OCI-LY3 (cell line): Measurements from ENCODE around the gene DRD2.

Source experiments
- H2AFZ ChIP-seq: fragments of 200-600, 300-600 bp; shearing (Covaris generic); 2 replicates; pipeline ENCODE4 v1.6.0; 2014; ENCODE audit warnings: antibody characterized with exemption, low read depth, low read length
- H3K27ac ChIP-seq: fragments of 200-600, 300-600 bp; sonication (generic); 2 replicates; pipeline ENCODE4 v1.5.1; 2014; ENCODE audit warnings: mild to moderate bottlenecking, low read length, moderate library complexity, mixed read lengths
- H3K27me3 ChIP-seq: fragments of 200-600, 300-600 bp; sonication (generic); 2 replicates; pipeline ENCODE4 v1.6.1; 2014; ENCODE audit warnings: low read depth, low read length, mixed read lengths
- H3K36me3 ChIP-seq: fragments of 200-600, 300-600 bp; sonication (generic); replicated peaks from 2 replicates; pipeline ENCODE3; 2014; ENCODE audit warnings: low read depth, low read length, mixed read lengths
- H3K4me1 ChIP-seq: fragments of 300-600, 200-600 bp; sonication (generic); 2 replicates; pipeline ENCODE4 v1.6.1; 2014; ENCODE audit warnings: low read length, mixed read lengths
- H3K4me2 ChIP-seq: fragments of 200-600, 300-600 bp; sonication (generic); 2 replicates; pipeline ENCODE4 v1.6.1; 2014; ENCODE audit warnings: low read length, mixed read lengths
- H3K4me3 ChIP-seq: fragments of 300-600, 200-600 bp; sonication (generic); 2 replicates; pipeline ENCODE4 v1.5.1; 2014; ENCODE audit warnings: antibody characterized with exemption, mild to moderate bottlenecking, low read length, moderate library complexity
- H3K79me2 ChIP-seq: fragments of 300-600, 200-600 bp; shearing (Covaris generic); 2 replicates; pipeline ENCODE4 v1.6.1; 2014; ENCODE audit warnings: mild to moderate bottlenecking, low read length, mixed read lengths
- H3K9ac ChIP-seq: fragments of 300-600, 200-600 bp; shearing (Covaris generic); 2 replicates; pipeline ENCODE4 v1.6.0; 2014; ENCODE audit warnings: mild to moderate bottlenecking, low read length, moderate library complexity
- H3K9me3 ChIP-seq: fragments of 200-600, 300-600 bp; shearing (Covaris generic); 2 replicates; pipeline ENCODE4 v1.6.1; 2014; ENCODE audit warnings: low read length, mixed read lengths; ENCODE audit not compliant: insufficient read depth
- H4K20me1 ChIP-seq: fragments of 200-600, 300-600 bp; sonication (generic); 2 replicates; pipeline ENCODE4 v1.6.1; 2016; ENCODE audit warnings: low read length, mixed read lengths; ENCODE audit not compliant: insufficient read depth
- EZH2phosphoT487 ChIP-seq: fragments of 200-600 bp; shearing (Covaris generic); IDR thresholded peaks from 2 replicates; pipeline ENCODE4 v1.6.1; 2018; ENCODE audit warnings: antibody characterized with exemption, mixed run types, low read depth
- TF ChIP-seq, protein P1 (sequence below): fragments of 200-600, 300-600 bp; sonication (generic); IDR thresholded peaks from 2 replicates; pipeline ENCODE4 v1.5.1; 2014; ENCODE audit warnings: antibody characterized with exemption, low read length, low read depth

DRD2 gene

DNA sequence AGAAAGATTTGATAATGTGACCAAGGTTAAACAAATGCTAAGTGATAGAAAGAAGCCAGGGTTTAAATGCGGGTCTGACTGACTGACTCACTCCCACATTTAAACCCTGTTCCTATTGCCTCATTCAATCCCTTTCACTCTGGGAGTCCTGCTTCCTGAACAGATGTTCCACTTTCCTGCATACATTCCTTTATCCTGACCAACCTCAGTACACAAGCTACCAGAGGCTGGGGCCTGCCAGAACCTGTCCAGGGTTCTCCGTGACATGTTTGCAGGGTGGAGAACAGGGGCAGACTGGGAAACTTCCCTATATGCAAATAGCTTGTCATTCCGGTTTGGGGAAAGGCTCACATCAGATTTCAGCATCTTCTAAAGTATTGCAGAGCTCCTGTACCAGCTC is 90.6 kb downstream of the DRD2 start:
- H3K79me2 ChIP-seq = no peaks in the 10 kb centered on the region
- H4K20me1 ChIP-seq = no peaks in the 10 kb centered on the region
- no peak overlapping the region for H2AFZ ChIP-seq
- TF ChIP-seq EZH2phosphoT487 = no peak
- TF ChIP-seq, protein P1, sequence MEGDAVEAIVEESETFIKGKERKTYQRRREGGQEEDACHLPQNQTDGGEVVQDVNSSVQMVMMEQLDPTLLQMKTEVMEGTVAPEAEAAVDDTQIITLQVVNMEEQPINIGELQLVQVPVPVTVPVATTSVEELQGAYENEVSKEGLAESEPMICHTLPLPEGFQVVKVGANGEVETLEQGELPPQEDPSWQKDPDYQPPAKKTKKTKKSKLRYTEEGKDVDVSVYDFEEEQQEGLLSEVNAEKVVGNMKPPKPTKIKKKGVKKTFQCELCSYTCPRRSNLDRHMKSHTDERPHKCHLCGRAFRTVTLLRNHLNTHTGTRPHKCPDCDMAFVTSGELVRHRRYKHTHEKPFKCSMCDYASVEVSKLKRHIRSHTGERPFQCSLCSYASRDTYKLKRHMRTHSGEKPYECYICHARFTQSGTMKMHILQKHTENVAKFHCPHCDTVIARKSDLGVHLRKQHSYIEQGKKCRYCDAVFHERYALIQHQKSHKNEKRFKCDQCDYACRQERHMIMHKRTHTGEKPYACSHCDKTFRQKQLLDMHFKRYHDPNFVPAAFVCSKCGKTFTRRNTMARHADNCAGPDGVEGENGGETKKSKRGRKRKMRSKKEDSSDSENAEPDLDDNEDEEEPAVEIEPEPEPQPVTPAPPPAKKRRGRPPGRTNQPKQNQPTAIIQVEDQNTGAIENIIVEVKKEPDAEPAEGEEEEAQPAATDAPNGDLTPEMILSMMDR = no peak
- no peak overlapping the region for H3K27ac ChIP-seq
- no peak overlapping the region for H3K4me2 ChIP-seq
- H3K9ac ChIP-seq = no peak overlapping the region
- no peaks in the 10 kb centered on the region for H3K36me3 ChIP-seq
- no peaks in the 10 kb centered on the region for H3K4me1 ChIP-seq
- no peak overlapping the region for H3K4me3 ChIP-seq
- no peaks in the 10 kb centered on the region for H3K9me3 ChIP-seq
- H3K27me3 ChIP-seq = peaks cover 9% of the 10 kb centered on the region

DNA sequence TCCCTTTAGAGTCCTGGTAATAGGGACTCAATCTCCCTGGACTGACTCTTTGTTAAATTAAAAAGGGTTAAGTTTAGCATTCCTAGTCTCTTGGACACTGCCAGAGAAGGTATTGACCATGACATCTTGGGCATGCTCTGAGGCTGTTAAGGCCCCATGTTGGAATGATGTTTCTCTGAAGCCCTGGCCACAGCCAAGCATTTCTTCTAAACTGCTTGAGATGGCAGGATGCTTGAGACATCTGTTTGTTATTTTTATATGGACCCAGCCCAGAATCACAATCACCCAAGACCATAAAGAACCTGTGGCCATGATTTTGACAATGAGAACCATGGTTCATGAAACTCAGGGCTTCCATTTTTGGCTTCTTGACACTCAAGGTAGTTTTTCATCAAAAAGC is 93.1 kb downstream of the DRD2 start:
- Histone ChIP-seq H3K9me3 (no peaks in the 10 kb centered on the region), H3K36me3 (no peaks in the 10 kb centered on the region), H3K4me3 (no peak overlapping the region), H4K20me1 (no peaks in the 10 kb centered on the region), H3K4me2 (no peak overlapping the region), H3K4me1 (no peaks in the 10 kb centered on the region), H3K27ac (no peak overlapping the region), H3K79me2 (no peaks in the 10 kb centered on the region), H3K9ac (no peak overlapping the region), H2AFZ (no peak overlapping the region), H3K27me3 (peaks cover 9% of the 10 kb centered on the region)
- TF ChIP-seq, protein P1 = no peak
- no peak for TF ChIP-seq EZH2phosphoT487

GRCh38 chr11:113378692-113379091 is 96.5 kb downstream of the DRD2 start:
- peaks cover 6% of the 10 kb centered on the region for H3K27me3 ChIP-seq
- no peak overlapping the region for H3K4me2 ChIP-seq
- no peak overlapping the region for H3K4me3 ChIP-seq
- H3K9me3 ChIP-seq = no peaks in the 10 kb centered on the region
- H3K27ac ChIP-seq = no peak overlapping the region
- no peak overlapping the region for H3K9ac ChIP-seq
- TF ChIP-seq EZH2phosphoT487 = no peak
- TF ChIP-seq, protein P1 = no peak
- H4K20me1 ChIP-seq = no peaks in the 10 kb centered on the region
- no peaks in the 10 kb centered on the region for H3K4me1 ChIP-seq
- H2AFZ ChIP-seq = no peak overlapping the region
- H3K36me3 ChIP-seq = no peaks in the 10 kb centered on the region
- no peaks in the 10 kb centered on the region for H3K79me2 ChIP-seq

GRCh38 chr11:113377681-113378412 is 97.4 kb downstream of the DRD2 start:
- peaks cover 6% of the 10 kb centered on the region for H3K27me3 ChIP-seq
- no peaks in the 10 kb centered on the region for H3K4me1 ChIP-seq
- TF ChIP-seq EZH2phosphoT487 = no peak
- TF ChIP-seq, protein P1 = no peak
- H4K20me1 ChIP-seq = no peaks in the 10 kb centered on the region
- no peak overlapping the region for H3K4me2 ChIP-seq
- H2AFZ ChIP-seq = no peak overlapping the region
- H3K79me2 ChIP-seq = no peaks in the 10 kb centered on the region
- no peaks in the 10 kb centered on the region for H3K9me3 ChIP-seq
- H3K4me3 ChIP-seq = no peak overlapping the region
- no peak overlapping the region for H3K9ac ChIP-seq
- H3K27ac ChIP-seq = no peak overlapping the region
- no peaks in the 10 kb centered on the region for H3K36me3 ChIP-seq
